AG04450 (cell line): ENCODE results near the gene TNS3. TPM values are rescaled to one million over a fixed set of nuclear protein-coding genes. Genes with fewer than 3 reads are reported as not detected.

Experiments used
- CTCF ChIA-PET: fragments of 300-600, 350-600 bp; formaldehyde crosslinking; extraction: SDS; loops from one replicate; lab custom pipeline; 2022; ENCODE audit warnings: antibody characterized with exemption, inconsistent platforms; lab: Charles Lee
- POLR2A ChIA-PET: fragments of 350-600 bp; formaldehyde crosslinking; extraction: SDS; loops from one replicate; lab custom pipeline; 2021; ENCODE audit warnings: antibody characterized with exemption, inconsistent platforms; lab: Yijun Ruan, JAX
- DNase-seq: peaks from one replicate; pipeline ENCODE4 v3.0.0-alpha.2; 2011; ENCODE audit warnings: low read depth, low spot score
- H3K27ac ChIP-seq: one replicate; pipeline ENCODE4 v1.5.1; 2012; ENCODE audit warnings: low read depth, low read length, control low read depth
- H3K27me3 ChIP-seq: one replicate; pipeline ENCODE4 v1.6.0; 2012; ENCODE audit warnings: low read length; ENCODE audit not compliant: control insufficient read depth, insufficient read depth
- H3K4me3 ChIP-seq: 2 replicates; pipeline ENCODE4 v1.5.1; 2011; ENCODE audit warnings: mild to moderate bottlenecking, low read depth, low read length, control low read depth
- H3K9me3 ChIP-seq: 2 replicates; pipeline ENCODE4 v1.5.1; 2012; ENCODE audit warnings: low read length; ENCODE audit not compliant: control insufficient read depth, insufficient read depth
- polyA plus RNA-seq: library from polyadenylated mRNA; depleted of rRNA; stranded (reverse); fragments of >200 nt; gene quantifications from 2 replicates; pipeline ENCODE4 v1.2.3, GENCODE V29; 2011
- TF ChIP-seq, protein P1 (sequence below): IDR thresholded peaks from 2 replicates; pipeline ENCODE4 v1.5.1; 2011; ENCODE audit warnings: low read depth, low read length, control low read depth, inconsistent platforms

The TNS3 gene
- polyA plus RNA-seq, 1 experiment, result 131 TPM

- TF ChIP-seq, protein P1, sequence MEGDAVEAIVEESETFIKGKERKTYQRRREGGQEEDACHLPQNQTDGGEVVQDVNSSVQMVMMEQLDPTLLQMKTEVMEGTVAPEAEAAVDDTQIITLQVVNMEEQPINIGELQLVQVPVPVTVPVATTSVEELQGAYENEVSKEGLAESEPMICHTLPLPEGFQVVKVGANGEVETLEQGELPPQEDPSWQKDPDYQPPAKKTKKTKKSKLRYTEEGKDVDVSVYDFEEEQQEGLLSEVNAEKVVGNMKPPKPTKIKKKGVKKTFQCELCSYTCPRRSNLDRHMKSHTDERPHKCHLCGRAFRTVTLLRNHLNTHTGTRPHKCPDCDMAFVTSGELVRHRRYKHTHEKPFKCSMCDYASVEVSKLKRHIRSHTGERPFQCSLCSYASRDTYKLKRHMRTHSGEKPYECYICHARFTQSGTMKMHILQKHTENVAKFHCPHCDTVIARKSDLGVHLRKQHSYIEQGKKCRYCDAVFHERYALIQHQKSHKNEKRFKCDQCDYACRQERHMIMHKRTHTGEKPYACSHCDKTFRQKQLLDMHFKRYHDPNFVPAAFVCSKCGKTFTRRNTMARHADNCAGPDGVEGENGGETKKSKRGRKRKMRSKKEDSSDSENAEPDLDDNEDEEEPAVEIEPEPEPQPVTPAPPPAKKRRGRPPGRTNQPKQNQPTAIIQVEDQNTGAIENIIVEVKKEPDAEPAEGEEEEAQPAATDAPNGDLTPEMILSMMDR, result no peak
- no peaks in the 10 kb centered on the region for H3K27me3 ChIP-seq
- H3K4me3 ChIP-seq, result no peak overlapping the region
- H3K27ac ChIP-seq, result no peak overlapping the region
- CTCF ChIA-PET, result no interaction called here
- POLR2A ChIA-PET, result no interaction called here
- no peaks in the 10 kb centered on the region; the same call in 1 of the 2 replicates for H3K9me3 ChIP-seq
- no peak for DNase-seq
These were observed 23.9 kb downstream of the TNS3 start for GRCh38 chr7:47557694-47558670.

- H3K9me3 ChIP-seq, result no peaks in the 10 kb centered on the region; the same call in 1 of the 2 replicates
- H3K27ac ChIP-seq, result no peak overlapping the region
- CTCF ChIA-PET, result interaction anchor here (1.4 kb wide), 1 partner anchor 262 kb away, joined by 3 read pairs; no protein-coding TSS in a partner anchor
- no peak for DNase-seq
- H3K27me3 ChIP-seq, result no peaks in the 10 kb centered on the region
- POLR2A ChIA-PET, result no interaction called here
- H3K4me3 ChIP-seq, result no peak overlapping the region
- TF ChIP-seq, protein P1, result no peak
These were observed 24.6 kb downstream of the TNS3 start for GRCh38 chr7:47557317-47557693.

- H3K4me3 ChIP-seq, result no peak overlapping the region
- TF ChIP-seq, protein P1, result no peak
- H3K9me3 ChIP-seq, result no peaks in the 10 kb centered on the region; the same call in 1 of the 2 replicates
- peak overlapping the region; percentile 39 for H3K27ac ChIP-seq
- CTCF ChIA-PET, result interaction anchor here (1.4 kb wide), 1 partner anchor 263 kb away, joined by 3 read pairs; no protein-coding TSS in a partner anchor
- no peaks in the 10 kb centered on the region for H3K27me3 ChIP-seq
- POLR2A ChIA-PET, result no interaction called here
- DNase-seq, result no peak
These were observed 25.3 kb downstream of the TNS3 start for GRCh38 chr7:47556511-47557180.

DNA sequence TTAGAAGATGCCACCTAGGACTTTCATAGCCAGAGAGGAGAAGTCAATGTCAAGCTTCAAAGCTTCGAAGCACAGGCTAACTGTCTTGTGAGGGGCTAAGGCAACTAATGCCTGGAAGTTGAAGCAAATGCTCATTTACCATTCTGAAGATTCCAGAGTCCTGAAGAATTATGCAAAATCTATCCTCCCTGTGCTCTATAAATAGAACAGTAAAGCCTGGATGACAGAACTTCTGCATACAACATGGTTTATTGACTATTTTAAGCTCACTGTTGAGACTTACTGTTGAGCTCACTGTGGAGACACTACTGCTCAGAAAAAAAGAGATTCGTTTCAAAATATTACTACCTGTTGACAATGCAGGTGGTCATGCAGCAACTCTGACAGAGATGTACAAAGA is 28.6 kb downstream of the TNS3 start:
- no peak for DNase-seq

More for the DNA sequence above, 28.6 kb downstream of the TNS3 start:
- CTCF ChIA-PET, result interaction anchor here (1.6 kb wide), 1 partner anchor 266 kb away, joined by 6 read pairs; no protein-coding TSS in a partner anchor
- Histone ChIP-seq H3K4me3 (no peak overlapping the region), H3K27ac (peak overlapping the region; percentile 39), H3K9me3 (no peaks in the 10 kb centered on the region; the same call in 1 of the 2 replicates), H3K27me3 (no peaks in the 10 kb centered on the region)
- TF ChIP-seq, protein P1, result no peak
- POLR2A ChIA-PET, result no interaction called here
